NCI-H2227 treated with DMSO at 0.1 percent for 48 hours (cell line): ENCODE measurements around the gene MTHFD1.

ENCODE experiments used
- DNase-seq: peaks from one replicate; lab custom pipeline; 2025; lab: John Stamatoyannopoulos, UW

Gene MTHFD1

GRCh38 chr14:64495252-64495651 is 107.1 kb downstream of the MTHFD1 start:
- DNase-seq = no peak

GRCh38 chr14:64496764-64497163 is 108.6 kb downstream of the MTHFD1 start:
- DNase-seq = no peak

- DNase-seq = no peak
Observed at GRCh38 chr14:64500088-64500487, 111.9 kb downstream of the MTHFD1 start.

- no peak for DNase-seq
Observed at GRCh38 chr14:64501411-64502171, 113.4 kb downstream of the MTHFD1 start.

- DNase-seq = no peak
Observed at GRCh38 chr14:64502456-64502855, 114.3 kb downstream of the MTHFD1 start.

GRCh38 chr14:64502887-64503433 is 114.8 kb downstream of the MTHFD1 start:
- DNase-seq = no peak

GRCh38 chr14:64503434-64504309 is 115.5 kb downstream of the MTHFD1 start, which contains the start of gene ZBTB25:
Gene ZBTB25, minus strand, starts transcription at chr14:64503838. Its CDS starts 13,305 bp downstream, at chr14:64490533.
- DNase-seq = peak; percentile 84

GRCh38 chr14:64504310-64504896 is 116.2 kb downstream of the MTHFD1 start, which contains the start of gene ZBTB1:
Gene ZBTB1, plus strand, starts transcription at chr14:64504770. Its CDS starts 16,735 bp downstream, at chr14:64521505.
- peak; percentile 88 for DNase-seq

- peak; percentile 66 for DNase-seq
Observed at GRCh38 chr14:64504897-64505794, 117.0 kb downstream of the MTHFD1 start.

- no peak for DNase-seq
Observed at GRCh38 chr14:64506721-64507120, 118.6 kb downstream of the MTHFD1 start.

GRCh38 chr14:64507376-64508156 is 119.4 kb downstream of the MTHFD1 start:
- DNase-seq = no peak

- no peak for DNase-seq
Observed at GRCh38 chr14:64508215-64508776, 120.1 kb downstream of the MTHFD1 start.

- DNase-seq = no peak
Observed at GRCh38 chr14:64509036-64509435, 120.9 kb downstream of the MTHFD1 start.
